BE2C (cell line): ENCODE data around the gene RSAD2. TPM values are rescaled to one million over a fixed set of nuclear protein-coding genes. Genes with fewer than 3 reads are reported as not detected.

Experiments used
- DNase-seq: peaks from one replicate; pipeline ENCODE4 v3.0.0-alpha.2; 2020
- H3K27me3 ChIP-seq: fragments of 250-450 bp; sonication (Bioruptor Pico); 2 replicates; pipeline ENCODE4 v1.5.1; 2020; ENCODE audit warnings: mild to moderate bottlenecking
- H3K36me3 ChIP-seq: fragments of 250-450 bp; sonication (Bioruptor Pico); 2 replicates; pipeline ENCODE4 v1.5.1; 2020; ENCODE audit warnings: mild to moderate bottlenecking
- H3K4me1 ChIP-seq: fragments of 250-450 bp; sonication (Bioruptor Pico); 2 replicates; pipeline ENCODE4 v1.5.1; 2020
- H3K4me3 ChIP-seq: 2 replicates; pipeline ENCODE4 v1.5.1; 2011; ENCODE audit warnings: low read depth, low read length
- H3K9me3 ChIP-seq: fragments of 250-450 bp; sonication (Bioruptor Pico); 2 replicates; pipeline ENCODE4 v1.5.1; 2020
- polyA plus RNA-seq: library from polyadenylated mRNA; unstranded; fragments of >200 nt; gene quantifications from one replicate; pipeline ENCODE4 v1.2.1, GENCODE V29; 2012; ENCODE audit warnings: low read depth, missing spikeins; ENCODE audit not compliant: insufficient read length, insufficient read depth
- TF ChIP-seq, protein P1 (sequence below): IDR thresholded peaks from 2 replicates; pipeline ENCODE4 v1.5.1; 2012; ENCODE audit warnings: mild to moderate bottlenecking, low read depth, low read length

The RSAD2 gene, protein sequence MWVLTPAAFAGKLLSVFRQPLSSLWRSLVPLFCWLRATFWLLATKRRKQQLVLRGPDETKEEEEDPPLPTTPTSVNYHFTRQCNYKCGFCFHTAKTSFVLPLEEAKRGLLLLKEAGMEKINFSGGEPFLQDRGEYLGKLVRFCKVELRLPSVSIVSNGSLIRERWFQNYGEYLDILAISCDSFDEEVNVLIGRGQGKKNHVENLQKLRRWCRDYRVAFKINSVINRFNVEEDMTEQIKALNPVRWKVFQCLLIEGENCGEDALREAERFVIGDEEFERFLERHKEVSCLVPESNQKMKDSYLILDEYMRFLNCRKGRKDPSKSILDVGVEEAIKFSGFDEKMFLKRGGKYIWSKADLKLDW
- 0.46 TPM for polyA plus RNA-seq

GRCh38 chr2:6877402-6878304, at the start of gene RSAD2:
Gene RSAD2, plus strand, starts transcription at chr2:6877777. Its CDS starts 24 bp downstream, at chr2:6877801.
- DNase-seq = no peak
- TF ChIP-seq, protein P1, sequence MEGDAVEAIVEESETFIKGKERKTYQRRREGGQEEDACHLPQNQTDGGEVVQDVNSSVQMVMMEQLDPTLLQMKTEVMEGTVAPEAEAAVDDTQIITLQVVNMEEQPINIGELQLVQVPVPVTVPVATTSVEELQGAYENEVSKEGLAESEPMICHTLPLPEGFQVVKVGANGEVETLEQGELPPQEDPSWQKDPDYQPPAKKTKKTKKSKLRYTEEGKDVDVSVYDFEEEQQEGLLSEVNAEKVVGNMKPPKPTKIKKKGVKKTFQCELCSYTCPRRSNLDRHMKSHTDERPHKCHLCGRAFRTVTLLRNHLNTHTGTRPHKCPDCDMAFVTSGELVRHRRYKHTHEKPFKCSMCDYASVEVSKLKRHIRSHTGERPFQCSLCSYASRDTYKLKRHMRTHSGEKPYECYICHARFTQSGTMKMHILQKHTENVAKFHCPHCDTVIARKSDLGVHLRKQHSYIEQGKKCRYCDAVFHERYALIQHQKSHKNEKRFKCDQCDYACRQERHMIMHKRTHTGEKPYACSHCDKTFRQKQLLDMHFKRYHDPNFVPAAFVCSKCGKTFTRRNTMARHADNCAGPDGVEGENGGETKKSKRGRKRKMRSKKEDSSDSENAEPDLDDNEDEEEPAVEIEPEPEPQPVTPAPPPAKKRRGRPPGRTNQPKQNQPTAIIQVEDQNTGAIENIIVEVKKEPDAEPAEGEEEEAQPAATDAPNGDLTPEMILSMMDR = no peak
- Histone ChIP-seq H3K9me3 (no peaks in the 10 kb centered on the region), H3K4me3 (peak within 1 kb of the TSS; percentile 46), H3K36me3 (no peaks in the 10 kb centered on the region), H3K4me1 (no peaks in the 10 kb centered on the region), H3K27me3 (no peaks in the 10 kb centered on the region; the same call in 1 of the 2 replicates)

- TF ChIP-seq, protein P1 = peak; percentile 57
- H3K4me1 ChIP-seq = peaks cover 23% of the 10 kb centered on the region
- DNase-seq = no peak
- no peak overlapping the region for H3K4me3 ChIP-seq
- H3K36me3 ChIP-seq = no peaks in the 10 kb centered on the region
- no peaks in the 10 kb centered on the region for H3K27me3 ChIP-seq
- no peaks in the 10 kb centered on the region for H3K9me3 ChIP-seq
These were observed 49.3 kb upstream of the RSAD2 start for GRCh38 chr2:6828299-6828584.

DNA sequence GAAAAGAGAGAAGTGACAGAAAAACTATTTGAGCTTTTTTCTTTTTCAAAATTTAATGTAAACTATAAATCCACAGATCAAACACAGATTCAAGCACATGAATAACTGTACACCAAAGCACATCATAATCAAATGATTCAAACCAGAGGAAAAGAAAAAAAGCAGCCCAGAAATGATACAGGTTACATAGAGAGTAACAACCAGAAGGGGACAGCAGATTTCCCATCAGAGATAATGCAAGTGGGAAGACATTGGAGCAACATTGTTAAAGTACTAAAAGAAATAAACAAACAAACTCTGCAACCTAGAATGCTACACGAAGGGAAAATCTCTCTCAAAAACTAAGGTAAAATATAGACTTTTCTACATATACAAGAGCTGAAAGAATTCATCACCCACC, 46.3 kb upstream of the RSAD2 start:
- TF ChIP-seq, protein P1 = no peak
- DNase-seq = no peak
- H3K9me3 ChIP-seq = no peaks in the 10 kb centered on the region
- H3K36me3 ChIP-seq = no peaks in the 10 kb centered on the region
- peaks cover 10% of the 10 kb centered on the region; the same call in 1 of the 2 replicates for H3K4me1 ChIP-seq
- H3K27me3 ChIP-seq = no peaks in the 10 kb centered on the region
- no peak overlapping the region for H3K4me3 ChIP-seq

DNA sequence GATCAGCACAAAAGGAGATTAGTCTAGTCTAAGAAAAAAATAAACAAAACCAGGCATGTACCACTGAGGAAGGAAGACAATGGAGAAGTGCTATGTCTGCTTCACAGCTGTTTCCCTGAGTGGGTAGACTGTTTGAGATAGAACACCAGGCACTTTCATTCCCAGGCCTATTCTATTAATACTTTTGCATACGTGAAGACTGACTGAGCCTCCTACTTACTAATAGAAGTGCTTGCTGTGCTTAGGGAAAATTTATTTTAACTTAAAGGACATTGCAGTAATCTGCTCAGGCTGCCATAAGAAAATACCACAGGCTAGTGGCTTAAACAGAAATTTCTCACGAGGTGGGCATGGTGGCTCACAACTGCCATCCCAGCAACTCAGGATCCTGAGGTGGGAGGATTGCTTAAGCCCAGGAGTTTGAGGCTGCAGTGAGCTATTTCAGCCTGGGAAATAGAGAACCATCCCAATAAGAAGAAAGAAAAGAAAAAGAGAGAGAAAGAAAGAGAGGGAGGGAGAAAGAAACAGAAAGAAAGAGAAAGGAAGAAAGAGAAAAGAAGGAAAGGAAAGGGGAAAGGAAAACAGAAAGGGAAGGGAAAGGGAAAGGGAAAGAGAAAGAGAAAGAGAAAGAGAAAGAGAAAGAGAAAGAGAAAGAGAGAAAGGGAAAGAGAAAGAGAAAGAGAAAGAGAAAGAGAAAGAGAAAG, 44.8 kb upstream of the RSAD2 start:
- Histone ChIP-seq H3K4me3 (no peak overlapping the region), H3K9me3 (no peaks in the 10 kb centered on the region), H3K4me1 (peaks cover 3% of the 10 kb centered on the region; the same call in 1 of the 2 replicates), H3K27me3 (no peaks in the 10 kb centered on the region), H3K36me3 (no peaks in the 10 kb centered on the region)
- DNase-seq = no peak
- TF ChIP-seq, protein P1 = no peak

GRCh38 chr2:6833300-6833604, 44.3 kb upstream of the RSAD2 start:
- no peak for DNase-seq

More at GRCh38 chr2:6833300-6833604, 44.3 kb upstream of the RSAD2 start:
- Histone ChIP-seq H3K27me3 (no peaks in the 10 kb centered on the region), H3K4me1 (no peaks in the 10 kb centered on the region), H3K4me3 (no peak overlapping the region), H3K36me3 (no peaks in the 10 kb centered on the region), H3K9me3 (no peaks in the 10 kb centered on the region)
- TF ChIP-seq, protein P1 = no peak
